Activated T-cell treated with anti-CD3 and anti-CD28 coated beads for 48 hours (primary cell): Measurements from ENCODE around the gene TCTN1.
A peak's percentile ranks its signal among the peaks of the same experiment; 100 is the strongest.
"Not testable (repeated sequence)": the region's sequence is repeated elsewhere in the genome, so short reads cannot be mapped to it uniquely, and the experiment has no call there.

ENCODE experiments used
- DNase-seq: peaks from one replicate; pipeline ENCODE4 v3.0.0-alpha.2; 2020; ENCODE audit warnings: low read depth

TCTN1 gene

GRCh38 chr12:110639336-110640141 lies 25.6 kb downstream of the TCTN1 start:
- DNase-seq, result no peak

DNA sequence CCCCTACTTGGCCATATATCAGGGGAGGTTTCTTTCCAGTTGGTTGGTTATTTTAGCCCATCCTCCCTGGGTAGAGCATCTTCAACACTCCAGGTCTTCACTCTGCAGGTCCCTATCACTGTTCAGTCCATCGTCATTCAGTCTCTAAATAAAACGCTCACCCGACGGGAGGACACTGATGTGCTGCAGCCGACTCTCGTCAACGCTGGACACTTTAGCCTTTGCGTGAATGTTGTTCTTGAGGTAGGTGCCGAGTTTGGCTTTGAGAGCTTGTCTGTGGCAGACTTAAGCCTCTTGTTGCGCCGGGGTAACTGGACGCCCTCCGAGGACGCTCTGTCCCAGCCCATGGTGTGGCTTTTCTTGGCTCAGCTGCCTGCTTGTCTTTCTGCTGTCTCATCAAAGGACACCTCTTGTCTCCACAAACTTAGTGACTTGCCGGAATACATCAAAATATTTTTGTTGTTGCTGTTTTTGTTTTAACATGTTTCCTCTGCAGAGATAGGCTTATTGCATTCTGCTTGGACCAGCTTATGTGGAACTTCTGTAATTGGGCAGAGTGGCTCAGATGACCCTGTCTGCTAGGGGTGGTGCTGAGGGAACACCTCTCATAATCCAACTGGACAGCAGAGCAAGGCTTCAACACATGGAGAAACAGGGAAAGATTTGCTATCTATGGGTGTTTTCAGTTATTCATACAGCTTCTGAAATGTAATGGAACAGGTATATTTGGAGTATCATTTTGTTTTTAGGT lies 26.5 kb downstream of the TCTN1 start:
- no peak for DNase-seq

- no peak for DNase-seq
These were observed 27.6 kb downstream of the TCTN1 start for GRCh38 chr12:110641521-110641920.

GRCh38 chr12:110647631-110648040 lies 33.7 kb downstream of the TCTN1 start:
- no peak for DNase-seq

- no peak for DNase-seq
These were observed 35.5 kb downstream of the TCTN1 start for GRCh38 chr12:110649341-110649847.

- DNase-seq, result not testable (repeated sequence)
These were observed 40.3 kb downstream of the TCTN1 start for GRCh38 chr12:110654238-110654637.

DNA sequence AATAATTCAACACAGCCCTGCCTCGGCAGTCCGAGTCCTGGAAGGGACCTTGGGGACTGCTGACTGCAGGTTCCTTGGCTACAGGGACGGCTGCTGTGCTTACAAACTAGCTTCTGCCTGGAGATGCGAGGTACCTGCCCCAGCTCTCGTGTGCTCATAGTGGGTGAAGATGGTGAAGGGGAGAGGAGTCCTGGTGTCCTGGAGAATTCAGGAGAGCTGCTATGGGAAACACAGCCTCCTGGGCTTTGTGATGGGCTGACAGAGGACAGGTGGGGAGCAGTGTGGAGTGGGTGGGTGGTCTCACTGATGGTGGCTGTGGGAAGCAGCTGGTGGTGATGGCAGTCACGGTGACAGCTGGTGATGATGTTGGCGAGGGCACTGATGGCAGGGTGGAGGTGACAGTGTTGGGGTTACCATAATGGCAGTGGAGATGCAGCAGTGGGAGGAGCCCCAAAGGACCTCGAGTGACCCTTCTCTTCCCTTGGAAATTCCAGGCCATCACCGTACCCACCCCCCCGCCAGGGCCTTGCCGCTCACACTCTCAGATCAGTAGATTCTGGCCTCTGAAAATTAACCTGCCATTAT lies 42.2 kb downstream of the TCTN1 start:
- no peak for DNase-seq

GRCh38 chr12:110657747-110658146 lies 43.8 kb downstream of the TCTN1 start:
- no peak for DNase-seq

DNA sequence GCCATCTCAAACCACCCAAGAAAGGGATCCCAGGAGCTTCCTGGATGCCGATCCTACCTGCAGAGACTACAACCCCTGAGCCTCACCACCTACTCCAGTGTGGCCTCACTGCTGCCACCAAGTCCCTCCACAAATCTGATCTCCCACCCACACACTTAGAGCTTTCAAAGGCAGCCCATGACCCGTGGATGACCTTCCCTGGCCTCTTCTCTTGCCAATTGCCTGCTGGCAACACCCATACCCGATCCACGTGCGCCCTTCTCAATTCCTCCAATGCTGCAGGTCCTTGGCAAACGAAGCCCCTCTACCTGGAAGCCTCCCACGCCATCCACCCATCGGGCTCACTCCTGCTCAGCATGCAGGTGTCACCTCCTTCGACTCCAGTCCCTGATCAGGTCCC lies 44.3 kb downstream of the TCTN1 start:
- no peak for DNase-seq

DNA sequence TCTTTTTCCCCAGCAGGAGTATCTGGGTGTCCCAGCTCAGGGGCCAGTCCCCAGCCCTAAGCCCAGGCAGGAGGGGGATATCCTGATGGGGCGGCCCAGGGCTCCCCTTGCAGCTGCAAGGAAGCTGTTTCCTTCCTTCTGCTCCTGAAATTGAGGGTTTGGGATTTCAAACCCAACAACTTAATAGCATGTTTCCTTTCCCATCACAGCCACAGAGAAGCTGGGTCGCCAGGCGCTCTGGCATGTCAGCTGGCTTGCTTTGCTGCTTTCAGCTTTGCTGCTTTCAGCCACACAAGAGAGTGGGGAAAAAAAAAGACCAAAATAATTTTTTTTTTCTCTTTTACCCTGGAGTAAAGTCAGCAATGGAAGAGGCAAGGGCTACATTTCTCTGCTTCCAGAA lies 44.9 kb downstream of the TCTN1 start:
- DNase-seq, result no peak

- peak; percentile 55 for DNase-seq
These were observed 47.5 kb downstream of the TCTN1 start for GRCh38 chr12:110661337-110661972.

DNA sequence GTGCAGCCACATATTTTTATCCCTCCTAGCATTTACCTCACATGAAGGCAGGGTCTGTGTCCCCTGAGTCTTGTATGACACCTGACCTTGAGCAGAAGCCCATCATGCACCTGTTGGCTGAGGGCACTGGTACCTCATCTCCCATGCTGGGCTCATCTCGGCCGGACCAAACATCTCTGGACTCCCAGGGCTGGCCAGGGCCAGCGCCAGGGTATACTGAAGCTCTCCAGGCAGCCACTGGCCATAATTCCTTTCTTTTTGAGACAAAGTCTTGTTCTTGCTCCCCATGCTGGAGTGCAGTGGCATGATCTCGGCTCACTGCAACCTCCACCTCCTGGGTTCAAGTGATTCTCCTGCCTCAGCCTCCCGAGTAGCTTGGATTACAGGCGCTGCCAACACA lies 53.0 kb downstream of the TCTN1 start:
- no peak for DNase-seq

DNA sequence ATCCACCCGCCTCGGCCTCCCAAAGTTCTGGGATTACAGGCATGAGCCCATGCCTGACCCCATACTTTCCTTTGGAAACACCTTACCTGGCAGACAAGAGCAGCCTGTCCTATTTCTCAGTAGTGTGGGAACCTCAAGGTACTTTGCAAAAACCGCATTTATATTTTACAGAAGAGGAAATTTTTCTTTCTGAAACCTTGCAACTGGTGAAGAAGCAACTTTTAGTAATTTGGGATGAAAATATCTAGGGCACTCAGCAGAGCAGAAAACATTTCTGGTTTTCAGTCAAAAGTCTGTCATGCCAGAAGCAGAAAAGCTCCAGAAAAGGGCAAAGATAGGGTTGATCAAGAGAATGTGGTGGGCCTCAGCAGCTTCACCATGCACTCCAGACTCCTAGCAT lies 53.7 kb downstream of the TCTN1 start:
- DNase-seq, result no peak

- DNase-seq, result no peak
These were observed 54.7 kb downstream of the TCTN1 start for GRCh38 chr12:110668480-110669192.

DNA sequence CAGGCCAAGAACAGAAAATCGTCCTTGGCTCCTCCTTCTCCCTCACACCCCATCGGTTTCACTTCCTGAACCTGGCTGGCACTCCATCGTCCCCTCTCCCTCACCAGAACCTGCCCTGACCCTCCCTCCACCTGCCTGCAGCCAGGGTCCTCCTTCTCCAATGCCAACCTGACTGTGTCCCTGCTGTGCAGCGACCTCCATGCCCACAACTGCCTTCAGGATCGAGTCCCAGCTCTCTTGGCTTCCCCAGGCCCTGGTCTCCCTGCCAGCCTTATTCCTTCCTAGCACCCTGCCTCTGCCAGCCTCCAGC lies 55.2 kb downstream of the TCTN1 start:
- DNase-seq, result no peak

GRCh38 chr12:110670161-110670701 lies 56.3 kb downstream of the TCTN1 start:
- peak; percentile 31 for DNase-seq

- DNase-seq, result no peak
These were observed 62.2 kb downstream of the TCTN1 start for GRCh38 chr12:110676171-110676570.

DNA sequence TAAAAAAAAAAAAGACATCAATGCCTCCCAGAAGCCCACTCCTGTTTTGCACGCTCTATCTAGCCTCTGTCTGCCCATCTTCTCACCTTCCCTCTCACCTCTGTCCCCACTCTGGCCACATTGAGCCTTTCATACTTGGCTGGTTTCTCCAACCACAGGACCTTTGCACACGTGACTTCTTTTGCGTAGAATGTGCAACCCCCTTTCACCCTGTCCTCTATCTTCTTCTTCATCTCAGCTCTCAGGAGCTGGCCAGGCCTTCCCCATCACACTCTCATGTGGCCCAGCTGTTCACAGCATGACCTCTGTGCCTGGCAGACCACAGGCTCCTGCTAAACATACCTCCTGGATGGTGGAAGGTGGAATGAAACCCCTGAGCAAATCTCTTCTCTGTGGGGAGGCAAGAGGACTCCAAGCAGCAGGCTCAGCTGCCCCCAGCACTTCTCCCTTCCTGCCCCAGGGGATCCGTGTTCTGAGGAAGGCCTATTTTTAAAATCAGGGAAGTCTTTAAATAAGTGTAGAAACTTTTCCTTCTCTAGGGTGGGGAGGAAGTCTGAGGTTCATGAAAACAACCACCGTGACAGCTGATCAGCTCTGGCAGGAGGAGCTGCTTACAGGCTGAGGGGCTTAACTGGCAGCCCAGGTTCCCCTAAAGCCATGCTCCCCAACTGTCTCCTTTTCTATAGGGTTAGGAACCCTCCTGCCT lies 63.4 kb downstream of the TCTN1 start:
- no peak for DNase-seq

DNA sequence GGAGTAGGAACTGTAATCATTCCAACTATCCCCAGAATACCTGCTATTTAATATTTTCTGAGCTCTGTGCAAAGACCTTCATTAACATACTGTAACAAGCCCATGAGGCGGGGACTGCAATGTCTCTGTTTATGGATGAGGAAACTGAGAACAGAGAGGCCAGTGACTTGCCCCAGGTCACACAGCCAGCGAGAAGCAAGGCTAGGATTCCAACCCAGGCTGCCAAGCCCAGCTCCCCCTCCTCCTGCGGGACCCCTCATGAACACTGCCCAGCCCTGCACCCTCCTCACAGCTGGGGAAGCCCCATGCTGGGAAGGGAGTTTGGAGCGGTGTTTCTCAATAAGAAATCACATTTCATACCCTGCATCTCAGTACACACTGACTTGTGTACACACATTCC lies 64.1 kb downstream of the TCTN1 start:
- DNase-seq, result no peak

DNA sequence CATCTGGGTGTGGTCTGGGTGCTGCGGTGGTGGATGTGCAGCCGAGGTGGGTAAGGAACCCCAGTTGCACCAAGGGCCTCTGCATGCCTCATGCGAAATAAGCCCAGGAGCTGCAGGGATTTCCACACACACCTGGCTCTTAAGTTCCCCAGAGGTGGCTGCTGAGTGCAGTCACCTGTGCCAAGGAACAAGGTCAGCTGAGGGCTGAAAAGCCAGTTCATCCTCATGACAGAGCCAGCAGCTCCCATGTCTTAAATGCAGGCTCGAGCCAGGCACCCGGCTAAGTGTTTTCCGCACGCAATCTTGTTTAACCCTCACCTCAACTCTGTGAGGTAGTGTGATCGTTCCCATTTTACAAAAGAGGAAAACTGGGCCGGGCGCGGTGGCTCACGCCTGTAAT lies 65.3 kb downstream of the TCTN1 start:
- no peak for DNase-seq

DNA sequence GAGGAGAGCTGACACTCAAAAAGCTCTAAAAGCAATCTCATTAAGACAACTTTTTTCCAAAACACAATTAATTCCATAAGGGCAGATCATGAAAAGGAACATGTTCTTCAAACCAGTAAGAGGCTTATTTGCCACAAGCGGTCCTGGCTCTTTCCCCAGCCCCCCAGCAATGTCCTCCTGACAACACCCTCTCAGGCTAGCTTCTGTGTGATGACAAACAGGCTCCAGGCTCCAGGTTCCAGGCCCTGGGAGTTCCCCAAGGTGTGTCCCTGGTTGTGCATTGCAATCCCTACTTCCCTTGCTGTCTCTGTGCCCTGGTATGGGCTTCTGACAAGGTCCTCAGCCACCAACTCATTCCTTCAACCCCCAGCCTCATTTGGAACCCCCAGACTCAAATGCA lies 66.1 kb downstream of the TCTN1 start:
- no peak for DNase-seq
